HepG2 (cell line): ENCODE data around the gene GRP.

Experiments used
- ARNTL ChIP-seq: sonication (generic); formaldehyde crosslinking; IDR thresholded peaks from 2 replicates; pipeline ENCODE4 v1.4.0; 2020; ENCODE audit warnings: mild to moderate bottlenecking, missing genetic modification reagents
- ATF5 ChIP-seq: sonication (generic); formaldehyde crosslinking; IDR thresholded peaks from 2 replicates; pipeline ENCODE4 v1.4.0; 2020; ENCODE audit warnings: mild to moderate bottlenecking, low read depth, missing genetic modification reagents
- CTCF ChIP-seq: sonication (generic); formaldehyde crosslinking; IDR thresholded peaks from 2 replicates; pipeline ENCODE4 v1.5.0; 2020; ENCODE audit warnings: mild to moderate bottlenecking, missing genetic modification reagents, moderate library complexity
- EZH2 ChIP-seq: conservative IDR thresholded peaks from 2 replicates; pipeline ENCODE4 v1.6.1; 2012; ENCODE audit warnings: mild to moderate bottlenecking, low read depth, low read length, moderate library complexity
- HDAC2 ChIP-seq: sonication (generic); formaldehyde crosslinking; IDR thresholded peaks from 2 replicates; pipeline ENCODE4 v1.4.0; 2020; ENCODE audit warnings: missing genetic modification reagents
- HOXA5 ChIP-seq: sonication (generic); formaldehyde crosslinking; IDR thresholded peaks from 2 replicates; pipeline ENCODE4 v1.4.0; 2020; ENCODE audit warnings: missing genetic modification reagents
- MXD1 ChIP-seq: sonication (generic); formaldehyde crosslinking; IDR thresholded peaks from 2 replicates; pipeline ENCODE4 v1.4.0; 2020; ENCODE audit warnings: mild to moderate bottlenecking, missing genetic modification reagents
- MYC ChIP-seq: sonication (generic); formaldehyde crosslinking; IDR thresholded peaks from 2 replicates; pipeline ENCODE4 v1.9.0; 2021; ENCODE audit warnings: missing genetic modification reagents, borderline replicate concordance
- REST ChIP-seq, 2 experiments: IDR thresholded peaks; 2 replicates each; pipeline ENCODE4 v1.6.1; 2011 to 2012; ENCODE audit warnings: low read length in 2 of 2, borderline replicate concordance in 1 of 2, low read depth in 1 of 2, mild to moderate bottlenecking in 1 of 2, moderate library complexity in 1 of 2
- RFX1 ChIP-seq: fragments of 450-650 bp; IDR thresholded peaks from 2 replicates; pipeline ENCODE4 v1.6.1; 2017
- TBL1XR1 ChIP-seq: fragments of 150-350 bp; IDR thresholded peaks from 2 replicates; pipeline ENCODE4 v1.6.1; 2014; ENCODE audit warnings: borderline replicate concordance, low read length; ENCODE audit not compliant: partially characterized antibody
- TBX3 ChIP-seq: fragments of 450-650 bp; IDR thresholded peaks from 2 replicates; pipeline ENCODE4 v1.6.1; 2017; ENCODE audit warnings: antibody characterized with exemption, mild to moderate bottlenecking, inconsistent platforms, borderline replicate concordance
- ZBTB21 ChIP-seq: sonication (generic); formaldehyde crosslinking; IDR thresholded peaks from 2 replicates; pipeline ENCODE4 v1.4.0; 2020; ENCODE audit warnings: missing genetic modification reagents
- ZNF691 ChIP-seq: sonication (generic); formaldehyde crosslinking; IDR thresholded peaks from 2 replicates; pipeline ENCODE4 v1.4.0; 2020; ENCODE audit warnings: missing genetic modification reagents, low read depth, mild to moderate bottlenecking, borderline replicate concordance

- TF ChIP-seq CTCF (CRISPR knock-in tag) (no peak), HDAC2 (CRISPR knock-in tag) (no peak), RFX1 (no peak), TBX3 (no peak), TBL1XR1 (no peak), ZNF691 (no peak), MXD1 (CRISPR knock-in tag) (no peak), MYC (CRISPR knock-in tag) (no peak), ARNTL (CRISPR knock-in tag) (no peak), REST (IDR thresholded peaks at IDR 0.05; ENCODE audit: borderline replicate concordance in 1 of 2, low read depth in 1 of 2, low read length in 2 of 2) (no peak), ZBTB21 (no peak), ATF5 (no peak), EZH2 (no peak), HOXA5 (CRISPR knock-in tag) (no peak)
These were observed 44.8 kb downstream of the GRP start for GRCh38 chr18:59264651-59265245.
